Esophagus squamous epithelium (tissue), 5 donors: ENCODE data around the gene LACRT. TPM values are rescaled to one million over a fixed set of nuclear protein-coding genes. Genes with fewer than 3 reads are reported as not detected.

Experiments used
- DNase-seq: peaks from one replicate; lab custom pipeline; 2025; lab: John Stamatoyannopoulos, UW
- H3K27ac ChIP-seq, 4 donors: fragments of 200-600 bp; sonication (generic); one replicate each; pipeline ENCODE4 v1.5.1; 2016 to 2019; ENCODE audit warnings: mild to moderate bottlenecking in 1 of 4
- H3K27me3 ChIP-seq, 4 donors: fragments of 200-600 bp; sonication (generic); 1 replicate in 3 of 4; 2 replicates in 1 of 4; pipeline versions ENCODE4 v1.5.1 to v1.6.0; 2017 to 2021; ENCODE audit warnings: antibody characterized with exemption in 1 of 4
- H3K36me3 ChIP-seq, 3 donors: fragments of 200-600 bp; sonication (generic); one replicate each; pipeline ENCODE4 v1.5.1; 2016 to 2019
- H3K4me1 ChIP-seq, 3 donors: fragments of 200-600 bp; sonication (generic); one replicate each; pipeline ENCODE4 v1.5.1; 2017 to 2019
- H3K4me3 ChIP-seq, 4 donors: fragments of 200-600 bp; sonication (generic); 1 replicate in 3 of 4; 2 replicates in 1 of 4; pipeline ENCODE4 v1.5.1; 2016 to 2019; ENCODE audit warnings: mild to moderate bottlenecking in 2 of 4, moderate library complexity in 1 of 4
- H3K9me3 ChIP-seq, 3 donors: fragments of 200-600 bp; sonication (generic); one replicate each; pipeline ENCODE4 v1.5.1; 2016 to 2019
- POLR2A ChIP-seq, 4 donors: fragments of 450-650 bp; IDR thresholded peaks; one replicate each; pipeline ENCODE4 v1.6.1; 2017; ENCODE audit warnings: antibody characterized with exemption in 4 of 4, mild to moderate bottlenecking in 4 of 4, moderate library complexity in 3 of 4
- WGBS, 2 donors: methylation state at CpG; one replicate each; pipeline ENCODE4 v1.1.5; 2018; 5-methylcytosine and 5-hydroxymethylcytosine counted together
- intact Hi-C: fragments of 100-400 bp; cut with DNase I; formaldehyde crosslinking; loops from one replicate; pipeline ENCODE4 v1.15.0; 2022
- total RNA-seq, 4 donors: library from RNA; depleted of rRNA; stranded (reverse); fragments of >200 nt; gene quantifications; one replicate each; pipeline ENCODE4 v1.1.0, GENCODE V29; 2016
- TF ChIP-seq, protein P1 (sequence below), 6 experiments: fragments of 450-650 bp in 4 of 6; fragments of 200-600 bp in 2 of 6; sonication (generic) in 2 of 6; IDR thresholded peaks; one replicate each; pipeline ENCODE4 v1.5.1; 2016 to 2019; ENCODE audit warnings: antibody characterized with exemption in 6 of 6, mild to moderate bottlenecking in 4 of 6, moderate library complexity in 4 of 6
- donor health status: DM: yes; HTN: yes; CAD: no.

LACRT gene
- total RNA-seq, 4 donors from 2014 or later = not detected

DNA sequence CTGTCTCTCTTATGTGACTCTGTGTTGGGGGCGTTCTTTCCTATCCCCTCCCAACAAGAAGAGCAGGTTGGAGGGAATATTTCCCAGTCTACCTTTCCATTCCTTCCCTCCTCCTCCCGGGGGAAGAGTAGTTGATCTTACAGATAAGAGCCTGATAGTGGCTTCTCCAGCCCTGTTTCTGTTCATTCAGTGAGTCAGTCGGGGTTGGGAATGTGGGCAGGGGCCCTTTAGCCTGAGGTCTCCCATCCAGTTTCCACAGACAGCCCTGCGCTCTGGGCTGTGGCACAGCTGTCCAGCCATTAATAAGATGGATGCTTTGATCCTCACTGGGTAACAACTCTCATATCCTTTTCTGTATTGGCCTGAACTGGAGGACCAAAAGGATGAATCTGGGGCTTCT is 28.1 kb downstream of the LACRT start:
- no peak for DNase-seq
- TF ChIP-seq POLR2A (IDR thresholded peaks at IDR 0.05) = no peak
- TF ChIP-seq, protein P1, sequence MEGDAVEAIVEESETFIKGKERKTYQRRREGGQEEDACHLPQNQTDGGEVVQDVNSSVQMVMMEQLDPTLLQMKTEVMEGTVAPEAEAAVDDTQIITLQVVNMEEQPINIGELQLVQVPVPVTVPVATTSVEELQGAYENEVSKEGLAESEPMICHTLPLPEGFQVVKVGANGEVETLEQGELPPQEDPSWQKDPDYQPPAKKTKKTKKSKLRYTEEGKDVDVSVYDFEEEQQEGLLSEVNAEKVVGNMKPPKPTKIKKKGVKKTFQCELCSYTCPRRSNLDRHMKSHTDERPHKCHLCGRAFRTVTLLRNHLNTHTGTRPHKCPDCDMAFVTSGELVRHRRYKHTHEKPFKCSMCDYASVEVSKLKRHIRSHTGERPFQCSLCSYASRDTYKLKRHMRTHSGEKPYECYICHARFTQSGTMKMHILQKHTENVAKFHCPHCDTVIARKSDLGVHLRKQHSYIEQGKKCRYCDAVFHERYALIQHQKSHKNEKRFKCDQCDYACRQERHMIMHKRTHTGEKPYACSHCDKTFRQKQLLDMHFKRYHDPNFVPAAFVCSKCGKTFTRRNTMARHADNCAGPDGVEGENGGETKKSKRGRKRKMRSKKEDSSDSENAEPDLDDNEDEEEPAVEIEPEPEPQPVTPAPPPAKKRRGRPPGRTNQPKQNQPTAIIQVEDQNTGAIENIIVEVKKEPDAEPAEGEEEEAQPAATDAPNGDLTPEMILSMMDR (IDR thresholded peaks at IDR 0.05) = no peak
- WGBS, 2 donors = 49 to 60% methylated on average over 2 to 3 of the region's 4 CpGs
- Histone ChIP-seq H3K4me1 (no peaks in the 10 kb centered on the region), H3K9me3 (no peaks in the 10 kb centered on the region), H3K27ac (no peak overlapping the region), H3K36me3 (no peaks in the 10 kb centered on the region), H3K27me3 (peaks cover 0 to 21% (median 0%) of the 10 kb centered on the region in 4 donors), H3K4me3 (no peak overlapping the region)
- intact Hi-C loops = no loop called here

DNA sequence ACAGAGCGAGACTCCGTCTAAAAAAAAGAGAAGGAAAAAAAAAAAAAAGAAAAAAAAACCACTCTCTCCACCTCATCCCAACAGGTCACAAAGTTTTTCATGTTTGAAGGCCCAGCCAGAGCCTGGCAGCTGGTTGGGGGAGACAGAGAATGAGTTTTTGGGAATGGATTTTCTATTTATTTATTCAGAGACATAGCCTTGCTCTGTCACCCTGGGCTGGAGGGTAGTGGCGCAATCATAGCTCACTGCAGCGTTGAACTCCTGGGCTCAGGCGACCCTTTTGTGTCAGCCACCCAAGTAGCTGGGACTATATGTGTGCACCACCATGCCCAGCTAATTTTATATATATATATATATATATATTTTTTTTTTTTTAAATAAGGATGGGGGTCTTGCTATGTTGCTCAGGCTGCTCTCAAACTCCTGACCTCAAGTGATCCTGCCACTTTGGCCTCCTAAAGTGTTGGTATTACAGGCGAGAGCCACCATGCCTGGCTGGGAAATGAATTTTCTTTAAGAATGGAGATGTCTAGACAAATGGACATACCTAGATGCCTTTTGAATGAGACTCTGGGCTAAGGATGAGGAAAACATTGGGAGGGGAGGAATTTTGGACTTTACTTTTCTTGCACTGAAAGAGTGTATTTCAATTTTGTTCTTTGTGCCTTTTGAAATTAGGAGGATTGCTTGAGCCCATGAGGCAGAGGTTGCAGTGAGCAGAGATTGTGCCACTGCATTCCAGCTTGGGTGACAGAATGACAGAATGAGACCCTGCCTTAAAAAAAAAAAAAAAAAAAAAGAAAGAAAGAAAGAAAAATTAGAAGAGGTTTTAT is 29.3 kb downstream of the LACRT start:
- TF ChIP-seq, protein P1 (IDR thresholded peaks at IDR 0.05) = no peak
- TF ChIP-seq POLR2A (IDR thresholded peaks at IDR 0.05) = no peak
- DNase-seq = no peak
- Histone ChIP-seq H3K4me3 (no peak overlapping the region), H3K27ac (no peak overlapping the region), H3K36me3 (no peaks in the 10 kb centered on the region), H3K9me3 (no peaks in the 10 kb centered on the region), H3K4me1 (no peaks in the 10 kb centered on the region), H3K27me3 (peaks cover 0 to 15% (median 0%) of the 10 kb centered on the region in 4 donors)
- 83 to 89% methylated on average over 6 of the region's 6 CpGs for WGBS, 2 donors
- intact Hi-C loops = no loop called here

DNA sequence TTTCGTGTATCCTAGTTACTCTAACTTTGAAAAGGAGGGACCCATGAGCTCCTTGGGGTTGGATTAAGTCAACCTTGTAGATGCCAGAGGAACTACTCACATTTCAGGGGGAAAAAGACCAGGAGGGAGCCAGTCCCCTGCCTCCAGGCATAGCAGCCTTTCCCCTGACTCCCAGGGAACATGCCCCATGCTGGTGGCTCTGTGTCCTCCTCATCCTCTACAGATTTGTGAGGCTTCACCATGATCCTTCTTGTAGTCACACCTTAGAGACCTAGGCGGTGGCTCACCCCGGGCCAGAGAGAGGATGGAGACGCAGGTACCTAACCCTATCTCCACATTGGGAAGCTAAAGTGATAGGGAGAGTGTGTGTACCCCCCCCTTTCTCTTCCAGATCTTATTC is 30.3 kb downstream of the LACRT start:
- H3K4me3 ChIP-seq = no peak overlapping the region
- 86 to 89% methylated on average over 1 to 4 of the region's 4 CpGs for WGBS, 2 donors
- H3K4me1 ChIP-seq = no peaks in the 10 kb centered on the region
- H3K36me3 ChIP-seq = no peaks in the 10 kb centered on the region
- no peak overlapping the region for H3K27ac ChIP-seq
- intact Hi-C loops = no loop called here
- DNase-seq = no peak
- no peaks in the 10 kb centered on the region for H3K9me3 ChIP-seq
- peaks cover 0 to 13% (median 0%) of the 10 kb centered on the region in 4 donors for H3K27me3 ChIP-seq
- no peak for TF ChIP-seq POLR2A (IDR thresholded peaks at IDR 0.05)
- TF ChIP-seq, protein P1 (IDR thresholded peaks at IDR 0.05) = no peak

DNA sequence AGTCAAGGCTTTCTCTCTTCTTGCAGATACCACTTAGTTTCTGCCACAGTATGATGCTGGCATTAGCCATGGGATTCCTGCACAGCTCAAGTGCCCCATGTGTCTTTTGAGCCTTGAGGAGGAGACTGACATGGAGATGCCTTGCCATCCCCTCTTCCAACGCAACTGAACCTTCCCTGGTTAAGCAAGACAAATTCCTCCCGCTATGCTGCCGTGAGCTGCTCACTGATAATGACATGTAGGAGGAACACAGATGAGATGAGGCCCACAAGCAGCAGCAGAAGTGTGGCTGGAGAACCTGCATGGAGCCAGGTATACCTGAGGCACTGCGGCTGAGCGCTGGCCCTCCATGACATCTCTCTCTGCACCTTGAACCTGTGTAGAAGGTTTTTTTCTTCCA is 30.8 kb downstream of the LACRT start:
- intact Hi-C loops = no loop called here

More for the DNA sequence above, 30.8 kb downstream of the LACRT start:
- Histone ChIP-seq H3K27me3 (peaks cover 0 to 13% (median 0%) of the 10 kb centered on the region in 4 donors), H3K36me3 (no peaks in the 10 kb centered on the region), H3K4me1 (no peaks in the 10 kb centered on the region), H3K27ac (no peak overlapping the region), H3K4me3 (no peak overlapping the region), H3K9me3 (no peaks in the 10 kb centered on the region)
- 82 to 89% methylated on average over 2 to 5 of the region's 5 CpGs for WGBS, 2 donors
- DNase-seq = no peak
- TF ChIP-seq, protein P1 (IDR thresholded peaks at IDR 0.05) = no peak
- TF ChIP-seq POLR2A (IDR thresholded peaks at IDR 0.05) = no peak
